Mammary epithelial cell (primary cell): Measurements from ENCODE around the gene DEFB124.

ENCODE experiments used
- EZH2 ChIP-seq: IDR thresholded peaks from 2 replicates; pipeline ENCODE4 v1.6.1; 2012; ENCODE audit warnings: low read length, inconsistent platforms, borderline replicate concordance
- TF ChIP-seq, protein P1 (sequence below), 2 donors: IDR thresholded peaks in 1 of 2; conservative IDR thresholded peaks in 1 of 2; 2 replicates each; pipeline ENCODE4 v1.5.1; 2011 to 2012; ENCODE audit warnings: inconsistent platforms in 2 of 2, low read length in 2 of 2, mild to moderate bottlenecking in 2 of 2, control low read depth in 1 of 2, low read depth in 1 of 2; ENCODE audit not compliant: insufficient read depth in 1 of 2; ENCODE audit errors: extremely low read depth in 1 of 2

DNA sequence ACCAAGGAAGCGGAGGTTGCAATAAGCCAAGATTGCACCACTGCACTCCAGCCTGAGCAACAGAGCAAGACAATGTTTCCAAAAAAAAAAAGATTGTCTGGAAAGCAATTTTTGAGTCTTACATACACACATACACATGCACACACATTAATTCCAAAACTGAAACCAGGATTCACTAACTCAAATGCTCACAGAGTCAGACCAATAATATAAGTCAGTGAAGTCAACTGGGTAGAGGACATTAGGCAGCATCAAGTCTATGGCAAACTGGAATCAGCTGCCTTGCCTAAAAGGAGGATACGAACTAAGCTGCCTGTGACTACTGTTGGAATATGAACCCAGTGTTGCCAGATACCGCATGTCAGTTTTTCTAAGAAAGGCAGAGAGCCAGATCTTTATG lies 15.8 kb upstream of the DEFB124 start:
- TF ChIP-seq EZH2 = no peak
- TF ChIP-seq, protein P1, sequence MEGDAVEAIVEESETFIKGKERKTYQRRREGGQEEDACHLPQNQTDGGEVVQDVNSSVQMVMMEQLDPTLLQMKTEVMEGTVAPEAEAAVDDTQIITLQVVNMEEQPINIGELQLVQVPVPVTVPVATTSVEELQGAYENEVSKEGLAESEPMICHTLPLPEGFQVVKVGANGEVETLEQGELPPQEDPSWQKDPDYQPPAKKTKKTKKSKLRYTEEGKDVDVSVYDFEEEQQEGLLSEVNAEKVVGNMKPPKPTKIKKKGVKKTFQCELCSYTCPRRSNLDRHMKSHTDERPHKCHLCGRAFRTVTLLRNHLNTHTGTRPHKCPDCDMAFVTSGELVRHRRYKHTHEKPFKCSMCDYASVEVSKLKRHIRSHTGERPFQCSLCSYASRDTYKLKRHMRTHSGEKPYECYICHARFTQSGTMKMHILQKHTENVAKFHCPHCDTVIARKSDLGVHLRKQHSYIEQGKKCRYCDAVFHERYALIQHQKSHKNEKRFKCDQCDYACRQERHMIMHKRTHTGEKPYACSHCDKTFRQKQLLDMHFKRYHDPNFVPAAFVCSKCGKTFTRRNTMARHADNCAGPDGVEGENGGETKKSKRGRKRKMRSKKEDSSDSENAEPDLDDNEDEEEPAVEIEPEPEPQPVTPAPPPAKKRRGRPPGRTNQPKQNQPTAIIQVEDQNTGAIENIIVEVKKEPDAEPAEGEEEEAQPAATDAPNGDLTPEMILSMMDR (conservative IDR thresholded peaks at IDR 0.05 in 1 of 2, IDR thresholded peaks at IDR 0.05 in 1 of 2; ENCODE audit: extremely low read depth in 1 of 2, insufficient read depth in 1 of 2, low read depth in 1 of 2, low read length in 2 of 2) = no peak
